HepG2 (cell line): ENCODE data around the gene RABL6. TPM values are rescaled to one million over a fixed set of nuclear protein-coding genes. Genes with fewer than 3 reads are reported as not detected.
A peak's percentile ranks its signal among the peaks of the same experiment; 100 is the strongest.

ENCODE experiments used
- SAFB2 ChIP-seq: sonication (generic); formaldehyde crosslinking; IDR thresholded peaks from 2 replicates; pipeline ENCODE4 v1.5.1; 2020; ENCODE audit warnings: missing genetic modification reagents, low read depth, mild to moderate bottlenecking, borderline replicate concordance
- SATB2 ChIP-seq: sonication (generic); formaldehyde crosslinking; IDR thresholded peaks from 2 replicates; pipeline ENCODE4 v1.5.0; 2020; ENCODE audit warnings: missing genetic modification reagents
- ZNF562 ChIP-seq: sonication (generic); formaldehyde crosslinking; IDR thresholded peaks from 2 replicates; pipeline ENCODE4 v1.8.0; 2022; ENCODE audit warnings: missing genetic modification reagents, borderline replicate concordance
- ZNF816 ChIP-seq: sonication (generic); formaldehyde crosslinking; IDR thresholded peaks from 2 replicates; pipeline ENCODE4 v1.8.0; 2022; ENCODE audit warnings: missing genetic modification reagents, mild to moderate bottlenecking, borderline replicate concordance
- ZNF883 ChIP-seq: sonication (generic); formaldehyde crosslinking; IDR thresholded peaks from 2 replicates; pipeline ENCODE4 v1.5.1; 2020; ENCODE audit warnings: mild to moderate bottlenecking, missing genetic modification reagents; ENCODE audit errors: not compliant biosample characterization
- ZSCAN25 ChIP-seq: sonication (generic); formaldehyde crosslinking; IDR thresholded peaks from 2 replicates; pipeline ENCODE4 v1.8.0; 2022; ENCODE audit warnings: mild to moderate bottlenecking, missing genetic modification reagents
- polyA plus RNA-seq, 8 experiments: library from polyadenylated mRNA; depleted of rRNA in 3 of 8; stranded (reverse) in 7 of 8; unstranded in 1 of 8; fragments of >200 nt; fragmentation: Illumina TruSeq in 4 of 8; extraction: Trizol in 4 of 8; gene quantifications; 2 replicates each; pipeline versions ENCODE4 v1.2.1 to v1.2.3, GENCODE V29; 2011 to 2016; ENCODE audit warnings: low read depth in 4 of 8, missing spikeins in 1 of 8, mixed read lengths in 1 of 8; ENCODE audit not compliant: insufficient read depth in 1 of 8
- total RNA-seq, 5 experiments: library from RNA; depleted of rRNA; stranded (reverse); fragments of >200 nt; fragmentation: Illumina TruSeq; extraction: Trizol; gene quantifications; 2 replicates each; pipeline ENCODE4 v1.2.3, GENCODE V29; 2016; ENCODE audit warnings: low read depth in 1 of 5
- TF ChIP-seq, protein P1 (sequence below): sonication (generic); formaldehyde crosslinking; IDR thresholded peaks from 2 replicates; pipeline ENCODE4 v1.4.0; 2020; ENCODE audit warnings: missing genetic modification reagents, mild to moderate bottlenecking, borderline replicate concordance
- TF ChIP-seq, protein P2 (sequence below): sonication (generic); formaldehyde crosslinking; IDR thresholded peaks from 2 replicates; pipeline ENCODE4 v1.4.0; 2020; ENCODE audit warnings: missing genetic modification reagents, borderline replicate concordance
- TF ChIP-seq, protein P3 (sequence below): sonication (generic); formaldehyde crosslinking; IDR thresholded peaks from 2 replicates; pipeline ENCODE4 v1.4.0; 2020; ENCODE audit warnings: mild to moderate bottlenecking, missing genetic modification reagents
- TF ChIP-seq, protein P4 (sequence below): IDR thresholded peaks from 2 replicates; pipeline ENCODE4 v1.6.1; 2016; ENCODE audit warnings: mild to moderate bottlenecking, missing biosample characterization, missing genetic modification reagents
- TF ChIP-seq, protein P5 (sequence below): sonication (generic); formaldehyde crosslinking; IDR thresholded peaks from 2 replicates; pipeline ENCODE4 v1.4.0; 2020; ENCODE audit warnings: missing genetic modification reagents, borderline replicate concordance
- TF ChIP-seq, protein P6 (sequence below), 2 experiments: sonication (generic) in 1 of 2; formaldehyde crosslinking in 1 of 2; IDR thresholded peaks; 2 replicates each; pipeline versions ENCODE4 v1.4.0 to v1.6.1; 2018 to 2020; ENCODE audit warnings: missing genetic modification reagents in 2 of 2, borderline replicate concordance in 1 of 2, low read depth in 1 of 2, mild to moderate bottlenecking in 1 of 2, missing biosample characterization in 1 of 2
- TF ChIP-seq, protein P7 (sequence below): sonication (generic); formaldehyde crosslinking; IDR thresholded peaks from 2 replicates; pipeline ENCODE4 v1.5.1; 2020; ENCODE audit warnings: mild to moderate bottlenecking, missing genetic modification reagents, moderate library complexity

RABL6 gene
- total and polyA plus RNA-seq, 2 of the 13 experiments (the other 11 are each of a cell fraction or from before 2014, with no cell fraction given) = 81.5 to 125 TPM

DNA sequence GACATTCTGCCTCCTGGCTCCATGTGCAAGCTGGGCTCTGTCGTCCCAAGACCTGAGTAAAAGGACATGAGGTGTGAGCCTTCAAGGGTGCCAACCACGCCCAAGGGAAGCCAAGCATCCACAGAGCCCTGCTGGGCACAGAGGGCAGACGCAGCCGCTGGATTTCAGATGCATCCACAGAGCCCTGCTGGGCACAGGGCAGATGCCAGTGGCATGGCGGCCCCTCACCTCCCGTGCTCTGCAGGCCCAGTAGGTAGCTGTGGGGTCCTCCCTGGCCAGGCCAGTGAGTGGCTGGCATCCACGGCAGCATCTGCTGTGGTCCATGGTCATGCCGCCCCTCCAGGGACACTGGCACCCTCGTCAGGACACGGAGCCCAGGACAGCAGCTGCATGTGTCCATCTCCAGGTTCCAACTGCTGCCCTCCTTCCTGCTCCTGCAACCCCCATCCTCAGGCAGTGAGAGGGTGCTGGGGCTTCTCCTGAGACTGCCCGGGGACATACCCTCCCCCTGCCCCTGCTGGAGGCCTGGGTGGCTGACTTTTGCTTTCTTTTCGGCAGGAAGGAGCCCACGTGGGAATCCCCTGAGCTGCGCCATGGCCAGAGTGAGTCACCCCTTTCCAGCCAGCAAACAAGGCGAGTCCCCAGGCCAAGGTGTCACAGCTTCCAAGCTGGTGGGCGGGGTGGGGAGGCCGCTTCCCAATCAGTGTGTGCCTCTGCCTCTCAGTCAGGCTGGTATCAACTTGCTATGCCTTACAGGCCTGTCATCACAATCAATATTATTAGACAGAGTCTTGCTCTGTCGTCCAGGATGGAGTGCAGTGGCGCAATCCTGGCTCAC lies 74.6 kb downstream of the RABL6 start (continued):
- TF ChIP-seq, protein P1, sequence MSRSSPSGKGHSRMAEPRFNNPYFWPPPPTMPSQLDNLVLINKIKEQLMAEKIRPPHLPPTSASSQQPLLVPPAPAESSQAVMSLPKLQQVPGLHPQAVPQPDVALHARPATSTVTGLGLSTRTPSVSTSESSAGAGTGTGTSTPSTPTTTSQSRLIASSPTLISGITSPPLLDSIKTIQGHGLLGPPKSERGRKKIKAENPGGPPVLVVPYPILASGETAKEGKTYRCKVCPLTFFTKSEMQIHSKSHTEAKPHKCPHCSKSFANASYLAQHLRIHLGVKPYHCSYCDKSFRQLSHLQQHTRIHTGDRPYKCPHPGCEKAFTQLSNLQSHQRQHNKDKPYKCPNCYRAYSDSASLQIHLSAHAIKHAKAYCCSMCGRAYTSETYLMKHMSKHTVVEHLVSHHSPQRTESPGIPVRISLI = peak; percentile 59; the same call in 1 of the 2 replicates
- TF ChIP-seq ZSCAN25 (CRISPR knock-in tag) (peak; percentile 70), SATB2 (no peak), SAFB2 (no peak), ZNF562 (CRISPR knock-in tag) (no peak), ZNF883 (peak; percentile 72), ZNF816 (CRISPR knock-in tag) (peak; percentile 83; the same call in 1 of the 2 replicates)
- TF ChIP-seq, protein P2, sequence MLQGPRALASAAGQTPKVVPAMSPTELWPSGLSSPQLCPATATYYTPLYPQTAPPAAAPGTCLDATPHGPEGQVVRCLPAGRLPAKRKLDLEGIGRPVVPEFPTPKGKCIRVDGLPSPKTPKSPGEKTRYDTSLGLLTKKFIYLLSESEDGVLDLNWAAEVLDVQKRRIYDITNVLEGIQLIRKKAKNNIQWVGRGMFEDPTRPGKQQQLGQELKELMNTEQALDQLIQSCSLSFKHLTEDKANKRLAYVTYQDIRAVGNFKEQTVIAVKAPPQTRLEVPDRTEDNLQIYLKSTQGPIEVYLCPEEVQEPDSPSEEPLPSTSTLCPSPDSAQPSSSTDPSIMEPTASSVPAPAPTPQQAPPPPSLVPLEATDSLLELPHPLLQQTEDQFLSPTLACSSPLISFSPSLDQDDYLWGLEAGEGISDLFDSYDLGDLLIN = no peak
- TF ChIP-seq, protein P3, sequence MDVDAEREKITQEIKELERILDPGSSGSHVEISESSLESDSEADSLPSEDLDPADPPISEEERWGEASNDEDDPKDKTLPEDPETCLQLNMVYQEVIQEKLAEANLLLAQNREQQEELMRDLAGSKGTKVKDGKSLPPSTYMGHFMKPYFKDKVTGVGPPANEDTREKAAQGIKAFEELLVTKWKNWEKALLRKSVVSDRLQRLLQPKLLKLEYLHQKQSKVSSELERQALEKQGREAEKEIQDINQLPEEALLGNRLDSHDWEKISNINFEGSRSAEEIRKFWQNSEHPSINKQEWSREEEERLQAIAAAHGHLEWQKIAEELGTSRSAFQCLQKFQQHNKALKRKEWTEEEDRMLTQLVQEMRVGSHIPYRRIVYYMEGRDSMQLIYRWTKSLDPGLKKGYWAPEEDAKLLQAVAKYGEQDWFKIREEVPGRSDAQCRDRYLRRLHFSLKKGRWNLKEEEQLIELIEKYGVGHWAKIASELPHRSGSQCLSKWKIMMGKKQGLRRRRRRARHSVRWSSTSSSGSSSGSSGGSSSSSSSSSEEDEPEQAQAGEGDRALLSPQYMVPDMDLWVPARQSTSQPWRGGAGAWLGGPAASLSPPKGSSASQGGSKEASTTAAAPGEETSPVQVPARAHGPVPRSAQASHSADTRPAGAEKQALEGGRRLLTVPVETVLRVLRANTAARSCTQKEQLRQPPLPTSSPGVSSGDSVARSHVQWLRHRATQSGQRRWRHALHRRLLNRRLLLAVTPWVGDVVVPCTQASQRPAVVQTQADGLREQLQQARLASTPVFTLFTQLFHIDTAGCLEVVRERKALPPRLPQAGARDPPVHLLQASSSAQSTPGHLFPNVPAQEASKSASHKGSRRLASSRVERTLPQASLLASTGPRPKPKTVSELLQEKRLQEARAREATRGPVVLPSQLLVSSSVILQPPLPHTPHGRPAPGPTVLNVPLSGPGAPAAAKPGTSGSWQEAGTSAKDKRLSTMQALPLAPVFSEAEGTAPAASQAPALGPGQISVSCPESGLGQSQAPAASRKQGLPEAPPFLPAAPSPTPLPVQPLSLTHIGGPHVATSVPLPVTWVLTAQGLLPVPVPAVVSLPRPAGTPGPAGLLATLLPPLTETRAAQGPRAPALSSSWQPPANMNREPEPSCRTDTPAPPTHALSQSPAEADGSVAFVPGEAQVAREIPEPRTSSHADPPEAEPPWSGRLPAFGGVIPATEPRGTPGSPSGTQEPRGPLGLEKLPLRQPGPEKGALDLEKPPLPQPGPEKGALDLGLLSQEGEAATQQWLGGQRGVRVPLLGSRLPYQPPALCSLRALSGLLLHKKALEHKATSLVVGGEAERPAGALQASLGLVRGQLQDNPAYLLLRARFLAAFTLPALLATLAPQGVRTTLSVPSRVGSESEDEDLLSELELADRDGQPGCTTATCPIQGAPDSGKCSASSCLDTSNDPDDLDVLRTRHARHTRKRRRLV (CRISPR knock-in tag) = peak; percentile 74; the same call in 1 of the 2 replicates
- TF ChIP-seq, protein P4, sequence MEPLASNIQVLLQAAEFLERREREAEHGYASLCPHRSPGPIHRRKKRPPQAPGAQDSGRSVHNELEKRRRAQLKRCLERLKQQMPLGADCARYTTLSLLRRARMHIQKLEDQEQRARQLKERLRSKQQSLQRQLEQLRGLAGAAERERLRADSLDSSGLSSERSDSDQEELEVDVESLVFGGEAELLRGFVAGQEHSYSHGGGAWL (CRISPR knock-in tag) = 0 out of 2 replicates have a peak, but pooled peaks have one; percentile 50
- TF ChIP-seq, protein P5, sequence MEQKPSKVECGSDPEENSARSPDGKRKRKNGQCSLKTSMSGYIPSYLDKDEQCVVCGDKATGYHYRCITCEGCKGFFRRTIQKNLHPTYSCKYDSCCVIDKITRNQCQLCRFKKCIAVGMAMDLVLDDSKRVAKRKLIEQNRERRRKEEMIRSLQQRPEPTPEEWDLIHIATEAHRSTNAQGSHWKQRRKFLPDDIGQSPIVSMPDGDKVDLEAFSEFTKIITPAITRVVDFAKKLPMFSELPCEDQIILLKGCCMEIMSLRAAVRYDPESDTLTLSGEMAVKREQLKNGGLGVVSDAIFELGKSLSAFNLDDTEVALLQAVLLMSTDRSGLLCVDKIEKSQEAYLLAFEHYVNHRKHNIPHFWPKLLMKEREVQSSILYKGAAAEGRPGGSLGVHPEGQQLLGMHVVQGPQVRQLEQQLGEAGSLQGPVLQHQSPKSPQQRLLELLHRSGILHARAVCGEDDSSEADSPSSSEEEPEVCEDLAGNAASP (CRISPR knock-in tag) = peak; percentile 56; the same call in 1 of the 2 replicates
- TF ChIP-seq, protein P6, sequence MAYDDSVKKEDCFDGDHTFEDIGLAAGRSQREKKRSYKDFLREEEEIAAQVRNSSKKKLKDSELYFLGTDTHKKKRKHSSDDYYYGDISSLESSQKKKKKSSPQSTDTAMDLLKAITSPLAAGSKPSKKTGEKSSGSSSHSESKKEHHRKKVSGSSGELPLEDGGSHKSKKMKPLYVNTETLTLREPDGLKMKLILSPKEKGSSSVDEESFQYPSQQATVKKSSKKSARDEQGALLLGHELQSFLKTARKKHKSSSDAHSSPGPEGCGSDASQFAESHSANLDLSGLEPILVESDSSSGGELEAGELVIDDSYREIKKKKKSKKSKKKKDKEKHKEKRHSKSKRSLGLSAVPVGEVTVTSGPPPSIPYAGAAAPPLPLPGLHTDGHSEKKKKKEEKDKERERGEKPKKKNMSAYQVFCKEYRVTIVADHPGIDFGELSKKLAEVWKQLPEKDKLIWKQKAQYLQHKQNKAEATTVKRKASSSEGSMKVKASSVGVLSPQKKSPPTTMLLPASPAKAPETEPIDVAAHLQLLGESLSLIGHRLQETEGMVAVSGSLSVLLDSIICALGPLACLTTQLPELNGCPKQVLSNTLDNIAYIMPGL (CRISPR knock-in tag; IDR thresholded peaks at IDR 0.05; ENCODE audit: borderline replicate concordance in 1 of 2, low read depth in 1 of 2) = peak; percentile 74 to 77
- TF ChIP-seq, protein P7, sequence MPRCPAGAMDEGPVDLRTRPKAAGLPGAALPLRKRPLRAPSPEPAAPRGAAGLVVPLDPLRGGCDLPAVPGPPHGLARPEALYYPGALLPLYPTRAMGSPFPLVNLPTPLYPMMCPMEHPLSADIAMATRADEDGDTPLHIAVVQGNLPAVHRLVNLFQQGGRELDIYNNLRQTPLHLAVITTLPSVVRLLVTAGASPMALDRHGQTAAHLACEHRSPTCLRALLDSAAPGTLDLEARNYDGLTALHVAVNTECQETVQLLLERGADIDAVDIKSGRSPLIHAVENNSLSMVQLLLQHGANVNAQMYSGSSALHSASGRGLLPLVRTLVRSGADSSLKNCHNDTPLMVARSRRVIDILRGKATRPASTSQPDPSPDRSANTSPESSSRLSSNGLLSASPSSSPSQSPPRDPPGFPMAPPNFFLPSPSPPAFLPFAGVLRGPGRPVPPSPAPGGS = peak; percentile 65
